Activated naive CD8-positive, alpha-beta T cell treated with anti-CD3 and anti-CD28 coated beads, Interleukin-2, amount 10 ng/mL, durations not matched to agents 7 days and 5 days (primary cell): ENCODE results near the gene CEP295NL. TPM values are rescaled to one million over a fixed set of nuclear protein-coding genes. Genes with fewer than 3 reads are reported as not detected.
"Not testable (repeated sequence)": the region's sequence is repeated elsewhere in the genome, so short reads cannot be mapped to it uniquely, and the experiment has no call there.

Source experiments
- ATAC-seq: fragments of 150-1000 bp; cut with Tn5 transposase; one replicate; pipeline ENCODE4 v1.10.0; 2021; ENCODE audit warnings: low read depth, moderate library complexity
- POLR2A ChIA-PET: fragments of 350-600 bp; sonication (Branson Sonifier 250); formaldehyde crosslinking; loops from one replicate; lab custom pipeline; 2021; ENCODE audit warnings: antibody characterized with exemption; lab: Charles Lee
- DNase-seq: peaks from one replicate; pipeline ENCODE4 v3.0.0; 2021
- H3K27ac Mint-ChIP-seq: one replicate; pipeline ENCODE4 v1.8.0; 2022; ENCODE audit warnings: mild to moderate bottlenecking, mixed read lengths
- H3K27me3 Mint-ChIP-seq: one replicate; pipeline ENCODE4 v1.8.0; 2022; ENCODE audit warnings: mild to moderate bottlenecking, moderate library complexity, mixed read lengths
- H3K36me3 Mint-ChIP-seq: one replicate; pipeline ENCODE4 v1.8.0; 2021; ENCODE audit warnings: mild to moderate bottlenecking, mixed read lengths
- H3K4me1 Mint-ChIP-seq: one replicate; pipeline ENCODE4 v1.8.0; 2021; ENCODE audit warnings: mixed read lengths
- H3K4me3 Mint-ChIP-seq: one replicate; pipeline ENCODE4 v1.8.0; 2022; ENCODE audit warnings: mild to moderate bottlenecking, moderate library complexity, mixed read lengths
- H3K9me3 Mint-ChIP-seq: one replicate; pipeline ENCODE4 v1.8.0; 2021; ENCODE audit warnings: mixed read lengths
- total RNA-seq, 2 experiments: library from RNA; stranded (reverse); gene quantifications; one replicate each; pipeline ENCODE4 v1.2.3, GENCODE V29; 2021

The CEP295NL gene
- total RNA-seq, 2 experiments from 2014 or later: 0.23 TPM; not detected in 1

DNA sequence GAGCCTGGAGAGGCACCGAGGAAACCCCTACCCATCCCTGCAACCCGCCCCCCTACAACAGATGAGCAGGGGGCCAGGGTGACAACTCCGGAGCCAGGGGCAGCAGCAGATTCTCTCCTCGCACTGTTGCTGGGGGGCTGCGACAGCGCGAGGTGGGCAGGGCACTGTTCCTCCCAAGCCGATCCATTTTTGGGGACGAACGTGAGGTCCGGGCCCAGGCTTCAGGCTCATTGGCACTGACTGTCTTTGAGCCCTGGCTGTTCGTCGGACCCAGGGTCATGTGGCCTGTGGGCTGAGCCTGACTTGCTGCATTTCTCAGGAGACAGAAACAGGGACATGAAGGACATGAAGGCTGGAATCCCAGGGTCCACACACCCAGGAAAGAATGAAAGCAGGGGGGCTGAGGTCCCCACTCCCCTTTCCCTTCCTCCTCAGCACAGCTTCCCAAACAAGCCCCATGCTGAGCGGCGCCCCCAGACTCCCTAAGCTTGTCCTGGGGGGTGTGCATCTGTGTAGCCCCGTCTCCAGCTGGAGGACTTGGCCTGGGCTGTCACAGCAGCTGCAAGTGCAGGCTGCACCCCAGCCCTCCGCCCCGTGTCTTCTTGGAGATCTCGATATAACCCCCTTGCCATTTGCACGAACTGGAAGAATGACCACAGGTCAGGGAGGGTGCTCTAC is 18.7 kb downstream of the CEP295NL start:
- Mint-ChIP-seq H3K36me3 (no peaks in the 10 kb centered on the region), H3K4me3 (no peak overlapping the region), H3K4me1 (peaks cover 22% of the 10 kb centered on the region), H3K9me3 (no peaks in the 10 kb centered on the region), H3K27ac (no peak overlapping the region), H3K27me3 (peaks cover 4% of the 10 kb centered on the region)
- POLR2A ChIA-PET: no interaction called here
- DNase-seq (no peak), ATAC-seq (no peak)

DNA sequence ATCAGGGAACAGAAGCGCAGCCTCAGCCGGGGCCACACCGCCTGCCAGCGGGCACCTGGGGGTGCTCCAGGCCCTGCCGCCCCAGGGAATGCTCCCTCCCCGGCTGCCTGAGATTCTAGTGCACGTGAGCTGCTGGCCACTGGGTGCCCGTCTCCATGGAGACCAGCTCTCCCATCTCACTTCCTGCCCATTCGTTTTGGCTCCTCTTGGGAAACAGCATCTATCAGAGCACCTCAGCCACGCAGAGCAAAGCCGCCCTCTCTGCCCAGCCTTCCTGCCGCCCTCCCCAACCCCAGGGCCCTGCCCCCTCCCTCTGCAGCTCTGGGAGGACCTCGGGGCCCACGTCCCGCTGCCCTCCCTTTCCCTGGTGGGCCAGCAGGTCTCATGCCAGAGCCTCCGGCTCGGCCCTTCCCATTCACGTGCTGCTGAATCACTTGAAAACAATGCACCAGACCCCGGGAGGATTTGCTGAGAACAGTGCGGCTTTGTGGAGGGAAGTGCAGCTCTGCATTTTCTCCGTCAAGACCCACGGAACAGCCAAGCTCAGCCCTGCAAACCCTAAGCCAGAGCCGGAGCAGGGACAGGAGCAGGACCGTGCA is 19.4 kb downstream of the CEP295NL start:
- no peak overlapping the region for H3K4me3 Mint-ChIP-seq
- H3K4me1 Mint-ChIP-seq: peaks cover 26% of the 10 kb centered on the region
- POLR2A ChIA-PET: no interaction called here
- H3K36me3 Mint-ChIP-seq: no peaks in the 10 kb centered on the region
- no peaks in the 10 kb centered on the region for H3K9me3 Mint-ChIP-seq
- ATAC-seq (peak; percentile 8), DNase-seq (no peak)
- H3K27ac Mint-ChIP-seq: peak overlapping the region; percentile 83
- H3K27me3 Mint-ChIP-seq: peaks cover 1% of the 10 kb centered on the region

DNA sequence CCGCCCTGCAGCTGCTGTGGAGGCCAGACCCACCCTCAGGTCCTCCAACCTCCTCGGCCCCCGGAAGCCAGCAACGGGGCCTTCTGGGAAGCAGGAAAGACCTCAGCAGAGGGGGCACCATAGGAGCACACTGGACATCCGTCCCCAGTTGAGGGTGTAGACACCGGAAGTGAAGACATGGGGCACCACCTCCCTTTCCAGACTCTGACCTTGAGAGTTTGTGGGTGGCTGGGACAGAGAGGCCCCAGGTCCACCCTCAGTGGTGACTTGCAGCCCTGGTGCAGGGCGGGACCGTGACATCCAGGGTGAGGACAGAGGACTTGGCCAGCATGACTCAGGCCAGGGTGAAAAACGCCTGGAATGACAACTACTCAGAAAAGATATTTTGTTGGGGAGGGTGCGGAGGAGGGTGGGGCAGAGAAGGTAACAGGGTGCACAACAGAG is 19.9 kb downstream of the CEP295NL start:
- Mint-ChIP-seq H3K9me3 (no peaks in the 10 kb centered on the region), H3K4me1 (peaks cover 25% of the 10 kb centered on the region), H3K27me3 (no peaks in the 10 kb centered on the region), H3K27ac (peak overlapping the region; percentile 83), H3K4me3 (peak overlapping the region; percentile 22), H3K36me3 (no peaks in the 10 kb centered on the region)
- peak; percentile 24 for ATAC-seq
- POLR2A ChIA-PET: interaction anchor here (1.0 kb wide), 1 partner anchor 42 kb away, joined by 3 read pairs; the partner anchor contains the start of gene TIMP2
- DNase-seq: no peak

DNA sequence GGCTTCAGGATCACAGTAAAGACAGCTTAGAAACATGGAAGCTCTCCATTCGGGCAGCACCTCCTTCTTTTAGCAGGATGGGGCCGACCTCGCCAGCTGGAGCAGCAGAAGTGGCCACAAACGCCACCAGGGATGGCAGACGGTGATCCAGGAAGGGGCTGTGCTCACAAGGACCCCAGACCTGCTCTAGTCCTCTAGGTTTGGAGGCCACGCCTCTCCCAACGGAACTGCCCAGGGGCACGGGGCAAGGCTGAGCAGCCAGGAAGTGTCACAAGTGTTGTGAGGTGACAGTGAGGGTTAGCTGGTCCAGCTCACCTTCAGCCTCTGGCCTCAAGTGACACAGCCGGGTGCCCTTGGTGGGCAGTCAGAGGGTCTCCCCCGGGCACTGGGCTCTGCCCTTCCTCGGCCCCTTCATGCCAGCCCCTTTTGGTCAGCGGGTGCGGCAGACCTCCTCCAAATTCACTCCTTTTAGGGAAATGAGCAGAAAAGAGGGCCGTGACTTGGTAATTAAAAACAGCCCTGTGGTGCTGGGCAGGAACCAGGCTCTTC is 20.4 kb downstream of the CEP295NL start:
- DNase-seq: no peak
- ATAC-seq: no peak
- H3K27ac Mint-ChIP-seq: peak overlapping the region; percentile 83
- H3K36me3 Mint-ChIP-seq: no peaks in the 10 kb centered on the region
- POLR2A ChIA-PET: interaction anchor here (1.0 kb wide), 1 partner anchor 42 kb away, joined by 3 read pairs; the partner anchor contains the start of gene TIMP2
- peaks cover 25% of the 10 kb centered on the region for H3K4me1 Mint-ChIP-seq
- H3K9me3 Mint-ChIP-seq: no peaks in the 10 kb centered on the region
- peak overlapping the region; percentile 22 for H3K4me3 Mint-ChIP-seq
- no peaks in the 10 kb centered on the region for H3K27me3 Mint-ChIP-seq

DNA sequence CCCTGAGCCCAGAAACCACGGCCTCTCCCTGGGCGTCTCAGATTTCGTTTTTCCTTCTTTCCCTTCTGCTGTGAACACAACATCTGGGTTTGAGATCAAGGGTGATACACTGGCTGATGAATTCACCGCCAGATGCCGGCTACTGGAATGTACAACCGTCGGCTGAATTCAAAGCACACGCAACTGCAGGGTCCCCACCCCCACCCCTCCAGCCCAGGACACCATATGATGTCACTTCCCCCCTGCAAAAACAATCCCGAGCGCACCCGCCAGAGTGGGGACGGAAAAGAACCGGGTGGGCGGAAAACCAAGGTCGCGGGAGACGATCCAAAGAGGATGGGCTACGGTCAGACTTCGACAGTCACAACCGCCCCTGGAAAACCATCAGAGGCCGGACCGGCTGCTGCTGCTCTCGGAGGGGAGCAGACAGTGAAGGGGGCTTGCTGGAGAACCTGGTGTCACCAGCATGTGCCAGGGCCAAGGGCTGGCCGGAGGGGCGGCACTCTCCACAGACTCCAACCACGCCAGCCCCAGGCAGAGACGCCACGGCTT is 23.3 kb downstream of the CEP295NL start:
- POLR2A ChIA-PET: no interaction called here
- ATAC-seq: peak; percentile 48
- H3K4me1 Mint-ChIP-seq: peaks cover 18% of the 10 kb centered on the region
- no peaks in the 10 kb centered on the region for H3K36me3 Mint-ChIP-seq
- peak overlapping the region; percentile 74 for H3K27ac Mint-ChIP-seq
- no peaks in the 10 kb centered on the region for H3K27me3 Mint-ChIP-seq
- peak overlapping the region; percentile 67 for H3K4me3 Mint-ChIP-seq
- no peaks in the 10 kb centered on the region for H3K9me3 Mint-ChIP-seq
- peak; percentile 45 for DNase-seq

DNA sequence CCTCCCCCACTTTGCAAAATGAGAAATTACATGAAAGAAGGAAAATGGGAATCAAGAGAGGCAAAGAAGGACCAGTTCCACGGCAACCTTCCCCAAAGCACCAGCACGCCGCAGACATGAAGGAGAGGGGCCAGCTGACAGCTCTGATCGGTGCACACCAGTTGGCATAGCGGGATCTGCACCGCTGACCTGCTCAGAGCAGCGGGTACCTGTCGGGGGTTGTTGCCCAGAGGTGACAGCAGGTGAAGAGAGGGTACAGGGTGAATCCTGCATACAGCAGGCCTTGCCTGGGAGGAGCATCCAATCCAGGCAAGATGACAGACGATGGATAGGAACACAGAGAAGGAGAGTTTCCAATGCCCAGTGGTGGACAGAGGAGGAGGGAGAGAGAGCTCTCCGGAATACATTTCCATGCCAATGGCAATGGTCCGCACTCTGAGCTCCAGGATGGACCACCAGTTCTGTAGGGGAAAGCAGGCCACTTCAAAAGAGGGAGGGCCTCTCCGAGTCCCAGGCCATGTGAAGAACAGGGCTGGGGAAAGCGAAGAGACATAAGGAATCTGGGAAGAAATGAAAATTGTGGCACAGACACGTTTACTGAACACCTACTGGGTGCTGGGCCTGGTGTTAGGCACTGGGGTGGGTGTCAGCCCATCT is 24.0 kb downstream of the CEP295NL start:
- Mint-ChIP-seq H3K4me1 (peaks cover 18% of the 10 kb centered on the region), H3K9me3 (no peaks in the 10 kb centered on the region), H3K27me3 (no peaks in the 10 kb centered on the region), H3K36me3 (no peaks in the 10 kb centered on the region), H3K4me3 (peak overlapping the region; percentile 67), H3K27ac (peak overlapping the region; percentile 74)
- ATAC-seq: no peak
- POLR2A ChIA-PET: no interaction called here
- no peak for DNase-seq

DNA sequence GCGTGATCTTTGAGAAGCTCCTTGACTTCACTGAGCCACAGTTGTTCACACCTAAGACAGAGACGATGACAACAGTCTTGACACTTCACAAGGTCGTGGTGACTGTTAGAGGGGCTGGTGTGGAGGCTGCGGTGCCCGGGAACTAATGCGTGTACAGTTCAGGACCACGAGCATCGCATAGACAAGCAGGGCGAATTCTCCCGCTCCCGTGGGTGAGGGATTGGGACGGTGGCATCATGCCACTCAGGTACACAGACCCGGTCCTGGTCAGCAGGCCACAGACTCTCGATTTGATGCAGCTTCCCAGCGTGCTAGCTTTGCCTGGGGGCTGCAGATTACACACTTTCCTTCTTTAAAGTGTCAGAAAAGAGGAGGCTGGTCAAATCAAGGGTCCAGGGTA is 24.7 kb downstream of the CEP295NL start:
- Mint-ChIP-seq H3K27me3 (no peaks in the 10 kb centered on the region), H3K36me3 (no peaks in the 10 kb centered on the region), H3K4me1 (peaks cover 18% of the 10 kb centered on the region), H3K9me3 (no peaks in the 10 kb centered on the region), H3K27ac (no peak overlapping the region), H3K4me3 (peak overlapping the region; percentile 56)
- DNase-seq (no peak), ATAC-seq (no peak)
- POLR2A ChIA-PET: no interaction called here

DNA sequence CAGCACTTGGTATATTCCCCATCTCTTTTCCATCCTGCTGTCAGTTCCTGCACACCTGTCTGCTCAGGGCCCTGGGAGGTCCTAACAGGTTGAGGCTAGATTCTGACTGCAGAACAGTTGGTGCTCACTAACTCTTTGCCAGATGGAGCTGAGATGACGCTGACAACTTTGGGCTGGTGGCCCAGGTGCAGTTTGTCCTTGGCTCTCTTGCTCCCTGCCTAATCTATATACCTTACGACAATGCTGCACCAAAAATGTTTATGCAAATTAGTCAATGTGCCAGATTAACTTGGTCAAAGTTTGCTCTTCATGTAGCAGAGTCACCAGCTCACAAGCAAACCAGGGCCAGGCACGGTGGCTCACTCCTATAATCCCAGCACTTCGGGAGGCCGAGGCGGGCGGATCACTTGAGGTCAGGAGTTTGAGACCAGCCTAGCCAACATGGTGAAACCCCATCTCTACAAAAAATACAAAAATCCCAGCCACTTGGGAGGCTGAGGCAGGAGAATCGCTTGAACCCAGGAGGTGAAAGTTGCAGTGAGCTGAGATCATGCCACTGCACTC is 26.0 kb downstream of the CEP295NL start:
- POLR2A ChIA-PET: interaction anchor here (0.6 kb wide), 1 partner anchor 1414 kb away, joined by 3 read pairs; no protein-coding TSS in a partner anchor
- H3K27me3 Mint-ChIP-seq, H3K4me3 Mint-ChIP-seq, DNase-seq, ATAC-seq, H3K27ac Mint-ChIP-seq, H3K9me3 Mint-ChIP-seq, H3K36me3 Mint-ChIP-seq: not testable (repeated sequence)
- peaks cover 14% of the 10 kb centered on the region for H3K4me1 Mint-ChIP-seq

DNA sequence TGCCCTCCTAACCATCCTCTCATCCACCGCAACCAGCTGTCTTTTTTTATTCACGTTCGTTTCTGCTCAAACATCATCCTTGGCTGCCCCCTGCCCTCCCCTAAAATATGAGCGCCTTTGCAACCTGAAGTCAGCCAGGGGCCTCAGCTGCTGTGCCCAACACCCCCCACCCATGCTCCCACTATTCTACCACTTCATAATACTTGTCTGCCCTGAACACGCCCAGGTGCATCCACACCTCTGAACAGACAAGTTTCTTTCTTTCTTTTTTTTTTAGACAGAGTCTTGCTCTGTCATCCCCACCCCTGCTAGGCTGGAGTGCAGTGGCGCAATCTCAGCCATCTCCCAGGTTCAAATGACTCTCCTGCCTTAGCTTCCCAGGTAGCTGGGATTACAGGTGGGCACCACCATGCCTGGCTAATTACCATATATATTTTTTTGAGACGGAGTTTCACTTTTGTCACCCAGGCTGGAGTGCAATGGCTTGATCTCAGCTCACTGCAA is 26.9 kb downstream of the CEP295NL start:
- peaks cover 14% of the 10 kb centered on the region for H3K4me1 Mint-ChIP-seq
- POLR2A ChIA-PET: interaction anchor here (0.6 kb wide), 1 partner anchor 1415 kb away, joined by 3 read pairs; no protein-coding TSS in a partner anchor
- H3K9me3 Mint-ChIP-seq: no peaks in the 10 kb centered on the region
- no peak overlapping the region for H3K4me3 Mint-ChIP-seq
- H3K36me3 Mint-ChIP-seq: no peaks in the 10 kb centered on the region
- ATAC-seq: no peak
- no peak overlapping the region for H3K27ac Mint-ChIP-seq
- no peak for DNase-seq
- no peaks in the 10 kb centered on the region for H3K27me3 Mint-ChIP-seq

DNA sequence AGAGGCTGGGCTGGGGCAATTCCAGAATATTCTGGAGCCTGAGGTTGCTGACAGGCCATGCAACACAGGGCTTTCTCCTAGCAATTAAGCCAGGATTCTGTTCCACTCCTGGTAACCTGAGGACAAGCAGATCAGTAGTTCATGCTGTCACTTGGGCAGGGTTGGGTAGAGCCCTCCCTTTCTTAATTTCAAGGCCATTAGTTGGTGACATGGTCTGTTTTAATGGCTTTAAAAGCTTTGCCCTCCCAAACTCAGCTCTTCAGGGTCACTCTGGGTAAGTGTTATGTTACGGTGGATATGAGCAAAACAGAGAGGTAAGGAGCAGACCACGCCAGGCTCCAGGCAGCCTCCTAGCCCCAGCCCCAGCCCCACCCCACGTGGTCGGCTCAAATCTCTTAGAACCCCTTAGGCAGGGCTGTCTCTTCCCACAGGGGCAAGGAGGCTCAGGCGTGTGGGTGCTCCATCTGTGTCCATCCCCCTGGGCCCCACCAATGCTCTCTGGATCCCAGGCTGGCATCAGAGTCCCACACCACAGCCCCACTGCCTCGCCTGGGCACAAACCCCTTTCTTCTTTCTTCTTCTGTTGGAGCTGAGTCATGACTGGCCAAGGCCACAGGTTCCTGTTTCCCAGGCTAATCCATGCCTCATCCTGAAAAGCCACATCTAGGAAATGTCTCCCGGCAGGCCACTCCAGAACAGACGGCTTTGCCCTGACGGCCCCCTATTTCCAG is 27.5 kb downstream of the CEP295NL start:
- Mint-ChIP-seq H3K27me3 (no peaks in the 10 kb centered on the region), H3K4me3 (no peak overlapping the region), H3K4me1 (peaks cover 14% of the 10 kb centered on the region), H3K27ac (no peak overlapping the region), H3K36me3 (no peaks in the 10 kb centered on the region), H3K9me3 (no peaks in the 10 kb centered on the region)
- DNase-seq (no peak), ATAC-seq (no peak)
- POLR2A ChIA-PET: no interaction called here

DNA sequence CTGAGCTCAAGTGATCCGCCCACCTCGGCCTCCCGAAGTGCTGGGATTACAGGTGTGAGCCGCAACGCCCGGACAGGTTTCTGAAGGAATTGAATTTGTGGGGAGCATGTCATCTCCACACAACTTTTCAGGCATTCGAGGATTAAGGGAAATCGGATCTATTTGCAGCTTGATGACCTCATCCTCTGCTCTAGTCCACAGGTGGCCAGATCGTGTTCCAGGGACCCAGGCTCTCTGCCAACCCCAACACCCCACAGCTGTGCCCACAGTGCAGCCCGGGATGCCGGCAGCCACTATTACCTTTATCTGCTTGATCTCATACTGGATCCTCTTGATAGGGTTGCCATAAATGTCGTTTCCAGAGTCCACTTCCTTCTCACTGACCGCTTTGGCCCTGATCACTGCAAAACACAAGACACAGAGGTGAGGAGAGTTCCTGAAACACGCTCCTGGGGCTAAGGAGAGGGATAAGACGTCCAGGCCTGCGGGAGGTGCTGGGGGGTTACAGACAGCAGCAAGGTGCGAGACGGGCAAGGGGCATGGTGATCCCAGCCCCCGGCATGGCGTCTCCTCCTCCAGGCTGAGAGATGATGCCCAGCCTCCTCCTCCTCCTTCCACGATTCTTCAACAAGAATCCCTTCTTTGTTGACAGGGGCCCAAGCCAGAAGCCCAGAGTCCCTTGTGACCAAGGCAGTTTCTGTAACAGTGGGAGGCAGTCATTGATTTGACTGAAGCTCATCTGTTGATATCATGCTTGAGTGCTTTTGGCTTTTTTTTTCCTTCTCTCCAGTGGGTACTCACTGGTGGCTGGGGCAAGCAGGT is 29.3 kb downstream of the CEP295NL start:
- H3K4me1 Mint-ChIP-seq: peaks cover 1% of the 10 kb centered on the region
- H3K27me3 Mint-ChIP-seq: no peaks in the 10 kb centered on the region
- no peak for ATAC-seq
- POLR2A ChIA-PET: no interaction called here
- H3K9me3 Mint-ChIP-seq: no peaks in the 10 kb centered on the region
- no peak for DNase-seq
- H3K36me3 Mint-ChIP-seq: no peaks in the 10 kb centered on the region
- no peak overlapping the region for H3K4me3 Mint-ChIP-seq
- H3K27ac Mint-ChIP-seq: no peak overlapping the region

DNA sequence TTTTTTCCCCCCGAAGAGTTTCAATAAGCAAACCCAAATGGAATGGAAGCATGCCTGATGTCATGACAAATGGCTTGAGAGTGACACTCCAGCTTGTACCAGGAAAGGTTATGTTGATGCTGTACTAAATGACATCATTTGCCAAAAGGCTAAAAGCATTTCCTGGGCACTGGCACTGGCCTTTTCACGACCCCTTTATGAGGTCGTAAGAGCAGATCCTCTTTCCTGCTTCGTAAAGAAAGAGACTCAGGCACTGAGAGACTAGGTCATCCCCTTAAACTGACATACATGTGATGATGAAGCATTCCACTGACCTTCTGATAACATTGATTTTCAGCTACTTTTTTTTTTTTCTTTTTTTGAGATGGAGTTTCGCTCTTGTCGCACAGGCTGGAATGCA is 30.5 kb downstream of the CEP295NL start:
- Mint-ChIP-seq H3K27ac (no peak overlapping the region), H3K4me1 (no peaks in the 10 kb centered on the region), H3K9me3 (no peaks in the 10 kb centered on the region), H3K4me3 (no peak overlapping the region), H3K27me3 (no peaks in the 10 kb centered on the region), H3K36me3 (no peaks in the 10 kb centered on the region)
- POLR2A ChIA-PET: no interaction called here
- ATAC-seq (no peak), DNase-seq (no peak)
